ENCODE results near the gene GPC3. TPM values are rescaled to one million over a fixed set of nuclear protein-coding genes. Genes with fewer than 3 reads are reported as not detected.

GPC3 gene
- polyA plus RNA-seq, 1 of the 3 experiments (the other 2 are of a cell fraction): 1.4 TPM

DNA sequence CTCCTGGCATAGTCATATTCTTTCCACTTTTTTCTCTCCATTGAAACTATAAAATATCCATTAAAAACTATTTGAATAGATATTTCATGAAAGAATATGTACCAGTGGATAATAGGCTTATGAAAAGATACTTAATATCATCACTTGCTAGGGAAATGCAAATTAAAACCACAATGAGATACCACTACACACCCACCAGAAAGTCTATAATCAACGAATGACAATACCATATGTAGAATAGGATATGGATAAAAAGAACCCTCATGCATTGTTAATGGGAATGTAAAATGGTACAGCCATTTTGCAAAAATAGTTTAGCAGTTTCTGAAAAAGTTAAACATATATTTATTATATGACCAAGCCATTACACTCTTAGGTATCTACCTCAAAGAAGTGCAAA is 351.4 kb downstream of the GPC3 start:
- POLR2A ChIA-PET: no interaction called here

DNA sequence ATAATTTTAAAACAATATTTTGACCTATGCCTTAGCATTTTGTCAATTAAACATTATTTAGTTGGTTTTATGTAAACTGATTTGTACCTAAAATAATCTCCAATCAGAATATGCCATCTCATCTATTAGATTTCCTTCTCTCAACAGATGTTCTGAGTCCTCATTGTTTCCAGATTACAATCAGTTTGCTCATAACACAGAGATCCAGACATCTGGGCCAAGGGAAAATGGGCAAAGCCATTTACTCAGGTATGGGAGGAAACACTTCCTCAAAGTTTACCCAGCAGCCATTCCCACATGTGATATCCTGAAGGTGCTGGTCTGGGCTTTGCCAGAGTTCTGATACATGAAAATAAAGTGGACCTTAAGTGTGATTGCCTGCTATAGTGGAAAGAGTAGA is 352.2 kb downstream of the GPC3 start:
- no peaks in the 10 kb centered on the region for H3K36me3 ChIP-seq (replicated peaks in 1 of 2; ENCODE audit: control insufficient read depth in 1 of 2, insufficient read depth in 2 of 2, low read length in 1 of 2)
- no peak for TF ChIP-seq MXI1 (IDR thresholded peaks at IDR 0.05; ENCODE audit: low read depth, low read length)
- TF ChIP-seq NRF1 (IDR thresholded peaks at IDR 0.05; ENCODE audit: low read depth, low read length): no peak
- TF ChIP-seq, protein P1, sequence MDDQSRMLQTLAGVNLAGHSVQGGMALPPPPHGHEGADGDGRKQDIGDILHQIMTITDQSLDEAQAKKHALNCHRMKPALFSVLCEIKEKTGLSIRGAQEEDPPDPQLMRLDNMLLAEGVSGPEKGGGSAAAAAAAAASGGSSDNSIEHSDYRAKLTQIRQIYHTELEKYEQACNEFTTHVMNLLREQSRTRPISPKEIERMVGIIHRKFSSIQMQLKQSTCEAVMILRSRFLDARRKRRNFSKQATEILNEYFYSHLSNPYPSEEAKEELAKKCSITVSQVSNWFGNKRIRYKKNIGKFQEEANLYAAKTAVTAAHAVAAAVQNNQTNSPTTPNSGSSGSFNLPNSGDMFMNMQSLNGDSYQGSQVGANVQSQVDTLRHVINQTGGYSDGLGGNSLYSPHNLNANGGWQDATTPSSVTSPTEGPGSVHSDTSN (IDR thresholded peaks at IDR 0.05): no peak
- TF ChIP-seq FOSL2 (IDR thresholded peaks at IDR 0.05; ENCODE audit: borderline replicate concordance, low read depth): no peak
- TF ChIP-seq, protein P2, sequence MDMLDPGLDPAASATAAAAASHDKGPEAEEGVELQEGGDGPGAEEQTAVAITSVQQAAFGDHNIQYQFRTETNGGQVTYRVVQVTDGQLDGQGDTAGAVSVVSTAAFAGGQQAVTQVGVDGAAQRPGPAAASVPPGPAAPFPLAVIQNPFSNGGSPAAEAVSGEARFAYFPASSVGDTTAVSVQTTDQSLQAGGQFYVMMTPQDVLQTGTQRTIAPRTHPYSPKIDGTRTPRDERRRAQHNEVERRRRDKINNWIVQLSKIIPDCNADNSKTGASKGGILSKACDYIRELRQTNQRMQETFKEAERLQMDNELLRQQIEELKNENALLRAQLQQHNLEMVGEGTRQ (IDR thresholded peaks at IDR 0.05; ENCODE audit: borderline replicate concordance, low read depth, low read length): no peak
- TF ChIP-seq GATA2 (CRISPR knock-in tag; IDR thresholded peaks at IDR 0.05): peak; percentile 74
- no peak for TF ChIP-seq ELF1 (IDR thresholded peaks at IDR 0.05)
- no peak for TF ChIP-seq EZH2phosphoT487 (IDR thresholded peaks at IDR 0.05; ENCODE audit: borderline replicate concordance, low read depth)
- TF ChIP-seq, protein P3, sequence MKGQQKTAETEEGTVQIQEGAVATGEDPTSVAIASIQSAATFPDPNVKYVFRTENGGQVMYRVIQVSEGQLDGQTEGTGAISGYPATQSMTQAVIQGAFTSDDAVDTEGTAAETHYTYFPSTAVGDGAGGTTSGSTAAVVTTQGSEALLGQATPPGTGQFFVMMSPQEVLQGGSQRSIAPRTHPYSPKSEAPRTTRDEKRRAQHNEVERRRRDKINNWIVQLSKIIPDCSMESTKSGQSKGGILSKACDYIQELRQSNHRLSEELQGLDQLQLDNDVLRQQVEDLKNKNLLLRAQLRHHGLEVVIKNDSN (IDR thresholded peaks at IDR 0.05; ENCODE audit: borderline replicate concordance, low read depth): no peak
- peak in 1 of 2 experiments; percentile 45; a peak in 1 of 4 replicates for TF ChIP-seq EP300 (IDR thresholded peaks at IDR 0.05; ENCODE audit: borderline replicate concordance in 1 of 2, low read depth in 1 of 2, low read length in 1 of 2)

More for the DNA sequence above, 351.4 kb downstream of the GPC3 start:
- Histone ChIP-seq H3K27ac (ENCODE audit: low read depth in 2 of 2, low read length in 1 of 2) (no peak overlapping the region), H3K4me1 (ENCODE audit: control insufficient read depth in 1 of 2, insufficient read depth in 2 of 2, low read depth in 1 of 2, low read length in 1 of 2) (peaks cover 0 to 2% of the 10 kb centered on the region in 2 experiments; a peak in 1 of 4 replicates), H3K9me3 (no peaks in the 10 kb centered on the region), H3K27me3 (ENCODE audit: insufficient read depth) (no peaks in the 10 kb centered on the region; the same call in 1 of the 2 replicates), H4K20me1 (ENCODE audit: insufficient read depth) (no peaks in the 10 kb centered on the region), H3K4me2 (no peak overlapping the region), H3K4me3 (ENCODE audit: low read depth in 2 of 2, low read length in 1 of 2) (no peak overlapping the region), H2AFZ (ENCODE audit: low read depth) (no peak overlapping the region), H3K9me2 (no peaks in the 10 kb centered on the region), H3K36me3 (replicated peaks in 1 of 2; ENCODE audit: control insufficient read depth in 1 of 2, insufficient read depth in 2 of 2, low read length in 1 of 2) (no peaks in the 10 kb centered on the region), H3K9ac (no peak overlapping the region), H3F3A (replicated peaks; ENCODE audit: insufficient read depth) (no peaks in the 10 kb centered on the region), H3K79me2 (ENCODE audit: insufficient read depth) (no peaks in the 10 kb centered on the region)
- WGBS (ENCODE audit: low lambda C conversion rate): 15% methylated on average over 1 of the region's 1 CpG
- no peak for TF ChIP-seq TAF1 (IDR thresholded peaks at IDR 0.05; ENCODE audit: borderline replicate concordance, low read depth, low read length)
- TF ChIP-seq TEAD4 (IDR thresholded peaks at IDR 0.05; ENCODE audit: borderline replicate concordance, insufficient read depth): no peak
- no peak for TF ChIP-seq EP300 (IDR thresholded peaks at IDR 0.05; ENCODE audit: borderline replicate concordance in 1 of 2, low read depth in 1 of 2, low read length in 1 of 2)
- TF ChIP-seq SIN3A (IDR thresholded peaks at IDR 0.05; ENCODE audit: borderline replicate concordance, low read depth, low read length): no peak
- TF ChIP-seq, protein P3 (IDR thresholded peaks at IDR 0.05; ENCODE audit: borderline replicate concordance, low read depth): no peak
- TF ChIP-seq ELF1 (IDR thresholded peaks at IDR 0.05): no peak
- TF ChIP-seq, protein P4, sequence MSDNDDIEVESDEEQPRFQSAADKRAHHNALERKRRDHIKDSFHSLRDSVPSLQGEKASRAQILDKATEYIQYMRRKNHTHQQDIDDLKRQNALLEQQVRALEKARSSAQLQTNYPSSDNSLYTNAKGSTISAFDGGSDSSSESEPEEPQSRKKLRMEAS (IDR thresholded peaks at IDR 0.05; ENCODE audit: low read depth): no peak
- TF ChIP-seq SMC3 (IDR thresholded peaks at IDR 0.05; ENCODE audit: low read depth, low read length): no peak
- CTCF ChIA-PET: no interaction called here
- DNase-seq: no peak

More for the DNA sequence above, 352.2 kb downstream of the GPC3 start:
- H4K20me1 ChIP-seq (ENCODE audit: insufficient read depth): no peaks in the 10 kb centered on the region
- no peaks in the 10 kb centered on the region for H3K9me3 ChIP-seq
- CTCF ChIA-PET: no interaction called here
- no peak overlapping the region for H3K4me2 ChIP-seq
- no peaks in the 10 kb centered on the region; the same call in 1 of the 2 replicates for H3K27me3 ChIP-seq (ENCODE audit: insufficient read depth)
- no peaks in the 10 kb centered on the region for H3K9me2 ChIP-seq
- H2AFZ ChIP-seq (ENCODE audit: low read depth): no peak overlapping the region
- H3K27ac ChIP-seq (ENCODE audit: low read depth in 2 of 2, low read length in 1 of 2): peak overlapping the region in 1 of 2 experiments; percentile 2; a peak in 1 of 4 replicates
- H3K9ac ChIP-seq: no peak overlapping the region
- H3K79me2 ChIP-seq (ENCODE audit: insufficient read depth): no peaks in the 10 kb centered on the region
- no peak overlapping the region for H3K4me3 ChIP-seq (ENCODE audit: low read depth in 2 of 2, low read length in 1 of 2)
- DNase-seq: peak; percentile 4
- H3F3A ChIP-seq (replicated peaks; ENCODE audit: insufficient read depth): no peaks in the 10 kb centered on the region
- POLR2A ChIA-PET: no interaction called here
- H3K4me1 ChIP-seq (ENCODE audit: control insufficient read depth in 1 of 2, insufficient read depth in 2 of 2, low read depth in 1 of 2, low read length in 1 of 2): peaks cover 0 to 2% of the 10 kb centered on the region in 2 experiments; a peak in 1 of 4 replicates

Measured in SK-N-SH (cell line).